Right forelimb (tissue), 1 donor: ENCODE results near the gene IGLL1.
"Not testable (repeated sequence)": the region's sequence is repeated elsewhere in the genome, so short reads cannot be mapped to it uniquely, and the experiment has no call there.

Experiments
- DNase-seq: peaks from one replicate; pipeline ENCODE4 v3.0.0-alpha.2; 2018

IGLL1 gene

DNA sequence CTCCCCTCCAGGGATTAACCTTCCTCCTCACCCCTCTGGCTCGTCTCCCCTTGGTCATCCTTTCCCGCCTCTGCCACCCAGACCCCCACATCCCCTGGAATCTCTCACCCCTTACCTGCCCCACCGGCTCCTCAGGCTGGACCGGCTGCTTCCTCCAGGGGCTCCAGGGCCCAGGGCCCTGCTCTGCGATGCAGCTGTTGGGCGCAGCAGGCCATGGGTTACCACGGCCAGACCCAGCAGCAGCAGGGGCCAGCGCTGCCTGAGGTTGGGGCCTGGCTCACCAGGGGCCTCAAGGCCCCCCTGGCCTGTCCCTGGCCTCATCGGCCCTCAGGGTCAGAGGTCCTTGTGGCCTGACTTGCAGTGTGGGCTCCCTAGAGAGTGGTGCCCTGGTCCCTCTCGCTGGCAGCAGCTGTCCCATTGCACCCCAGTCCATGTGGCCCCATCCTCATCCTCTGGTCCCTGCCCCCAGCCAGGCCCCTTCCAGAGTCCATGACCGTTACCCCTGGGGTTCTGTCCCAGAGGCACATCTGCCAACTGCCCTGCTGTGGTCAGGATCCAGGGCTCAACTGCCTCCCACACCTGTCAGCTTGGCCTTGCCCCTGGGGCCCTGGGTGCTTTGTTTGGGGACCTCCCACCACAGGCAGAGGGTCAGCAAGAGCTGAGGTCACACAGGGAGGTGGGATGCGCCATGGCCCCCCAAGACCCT is at the start of gene IGLL1:
IGLL1 (minus strand) TSS at position 421 of the 706 bp plus-strand sequence; CDS start at position 321, 100 bp downstream.
- no peak for DNase-seq

DNA sequence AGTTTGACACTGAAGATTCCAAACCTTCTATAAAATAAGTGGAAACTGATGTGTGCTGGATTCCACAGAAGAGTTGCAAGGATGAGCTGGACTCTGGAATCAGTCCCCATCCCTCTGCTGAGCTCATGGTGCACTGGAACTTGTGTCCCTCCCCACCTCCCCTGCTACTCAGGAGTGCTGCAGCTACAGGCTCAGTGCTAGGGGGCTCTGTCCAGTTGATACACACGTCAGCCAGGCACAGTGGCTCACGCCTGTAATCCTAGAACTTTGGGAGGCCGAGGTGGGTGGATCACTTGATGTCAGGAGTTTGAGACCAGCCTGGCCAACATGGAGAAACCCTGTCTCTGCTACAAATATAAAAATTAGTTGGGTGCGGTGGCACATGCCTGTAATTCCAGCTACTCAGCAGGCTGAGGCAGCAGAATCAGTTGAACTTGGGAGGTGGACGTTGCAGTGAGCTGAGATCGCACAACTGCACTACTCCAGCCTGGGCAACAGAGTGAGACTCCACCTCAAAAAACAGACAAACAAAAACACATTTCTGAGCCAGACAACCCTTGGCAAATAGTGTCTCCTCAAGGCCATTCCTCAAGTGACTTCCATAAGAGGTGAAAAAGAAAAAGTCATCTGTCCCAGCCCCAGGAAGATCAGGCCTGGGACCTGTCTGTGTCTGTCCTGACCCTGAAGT is 48.1 kb upstream of the IGLL1 start:
- not testable (repeated sequence) for DNase-seq

DNA sequence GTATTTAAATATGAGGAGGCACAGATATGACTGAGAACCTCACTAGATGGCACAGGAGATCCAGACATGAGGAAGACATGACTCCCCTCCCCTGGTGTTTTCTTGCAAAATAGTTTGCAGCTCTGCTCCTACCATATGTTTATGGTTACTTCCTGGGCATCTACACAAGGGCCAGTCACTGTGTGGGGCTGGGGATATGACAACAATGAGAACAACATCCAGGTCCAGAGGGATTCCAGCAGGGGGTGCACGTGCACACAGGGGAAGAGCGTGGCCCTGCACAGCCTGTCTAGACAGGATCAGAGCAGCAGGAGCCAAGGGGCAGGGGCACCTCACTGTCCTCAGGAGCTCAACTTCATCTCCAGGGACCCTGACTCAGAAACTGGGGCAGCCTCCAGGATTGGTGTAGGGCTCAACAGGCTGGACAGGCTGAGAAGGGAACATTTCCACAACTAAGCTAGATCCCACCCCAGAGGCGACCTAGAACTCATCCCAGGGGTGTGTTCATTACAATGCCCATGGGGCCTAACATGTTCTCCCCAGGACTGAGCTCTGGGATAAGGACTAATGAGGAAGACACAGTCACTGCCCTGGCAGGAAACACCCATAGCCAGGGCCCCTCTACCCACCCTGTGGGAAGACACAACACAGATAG is 47.4 kb upstream of the IGLL1 start:
- not testable (repeated sequence) for DNase-seq

DNA sequence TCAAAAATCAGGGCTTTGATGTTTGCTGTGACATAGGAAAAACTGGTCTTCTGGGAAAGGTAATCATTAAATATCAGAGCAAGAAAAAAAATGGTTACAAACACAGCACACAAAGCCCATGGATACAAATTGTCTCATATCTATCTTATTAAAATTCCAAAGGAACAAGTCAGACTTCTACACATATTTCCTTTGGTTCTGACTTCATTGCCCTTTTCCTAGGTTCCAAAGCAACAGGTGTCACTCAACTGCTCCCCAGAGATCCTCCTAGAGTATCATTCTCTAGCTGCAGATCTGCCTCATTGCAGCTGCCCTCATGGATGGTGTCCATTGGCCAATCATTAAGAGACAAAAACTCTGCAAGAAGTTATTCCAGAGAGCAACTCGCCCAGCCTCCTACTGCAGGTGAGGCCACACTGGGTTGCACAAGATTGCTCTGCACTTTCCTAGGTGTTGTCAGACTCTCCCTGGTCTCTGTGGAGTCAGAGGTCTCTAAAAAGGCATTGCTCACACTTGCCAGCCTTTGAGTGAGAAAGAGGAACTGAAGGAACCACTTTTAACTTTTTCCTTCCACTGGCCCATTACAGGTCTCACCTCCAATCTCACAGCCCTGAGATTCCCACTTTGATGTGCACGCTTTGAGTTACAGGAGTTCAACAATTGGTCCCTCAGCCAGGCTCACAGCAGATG is 46.3 kb upstream of the IGLL1 start:
- DNase-seq = no peak

DNA sequence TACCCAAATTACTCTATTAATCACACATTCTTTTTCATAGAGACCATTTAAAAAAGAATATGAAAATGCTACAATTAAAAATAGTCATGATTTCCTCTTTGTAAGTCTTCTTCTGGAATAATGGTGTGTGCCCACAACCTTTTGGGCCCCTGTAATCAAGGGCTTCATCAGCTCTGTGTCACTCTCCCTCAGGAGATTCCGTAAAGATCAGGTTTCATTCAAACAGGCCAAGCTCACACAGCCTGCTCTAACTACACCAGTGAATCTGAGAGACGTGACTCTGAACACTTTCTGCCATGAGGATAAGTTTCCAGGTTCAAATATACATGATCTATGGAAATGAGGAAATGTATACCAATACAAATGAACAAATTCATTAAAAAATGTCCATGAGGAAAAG is 42.5 kb upstream of the IGLL1 start:
- DNase-seq = no peak

DNA sequence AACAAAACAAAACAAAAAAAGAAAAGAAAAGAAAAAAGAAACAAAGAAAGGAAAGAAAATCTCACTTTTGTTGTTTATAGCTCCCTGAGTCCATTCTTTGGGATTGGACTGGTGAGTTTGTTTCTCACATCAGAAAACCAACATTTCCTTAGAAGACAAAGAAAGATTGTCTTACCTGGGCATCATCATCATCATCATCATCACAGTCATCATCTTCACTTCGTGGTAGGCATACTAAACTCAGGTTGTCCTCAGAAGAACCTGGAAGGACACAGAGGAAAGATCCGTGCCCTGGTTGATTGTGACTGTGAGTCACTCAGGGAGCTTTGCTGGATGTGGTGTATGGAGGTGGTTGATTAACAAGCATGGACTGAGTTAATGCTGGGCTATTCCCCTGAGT is 41.8 kb upstream of the IGLL1 start:
- not testable (repeated sequence) for DNase-seq

DNA sequence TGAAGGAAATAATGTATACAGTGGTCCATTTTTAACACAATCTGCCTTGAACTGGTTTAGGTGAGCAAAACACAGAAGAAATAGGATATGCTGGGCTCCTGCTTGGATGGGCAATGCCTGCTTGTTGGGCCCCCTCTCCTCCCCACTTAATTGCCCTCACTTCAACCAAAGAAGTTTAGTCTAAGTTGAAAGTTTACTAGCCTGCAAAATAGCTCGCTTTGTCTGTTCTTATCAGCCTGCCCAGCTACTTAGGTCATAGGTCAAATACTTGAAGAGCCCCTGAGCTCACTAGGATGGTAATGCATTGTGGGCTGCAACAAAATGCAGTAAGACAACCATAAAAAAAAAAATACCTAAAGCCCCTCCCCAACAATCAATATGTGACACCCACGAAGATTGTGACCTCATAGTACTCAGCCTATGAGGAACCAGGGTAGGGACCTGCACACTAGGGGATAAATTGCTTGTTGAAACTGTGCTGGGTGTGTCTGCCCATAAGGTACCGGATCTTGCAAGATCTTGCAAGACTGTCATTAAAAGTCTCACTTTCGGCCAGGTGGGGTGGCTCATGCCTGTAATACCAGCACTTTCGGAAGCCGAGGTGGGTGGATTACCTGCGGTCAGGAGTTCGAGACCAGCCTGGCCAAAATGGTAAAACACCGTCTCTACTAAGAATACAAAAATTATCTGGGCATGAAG is 41.1 kb upstream of the IGLL1 start:
- DNase-seq = no peak

DNA sequence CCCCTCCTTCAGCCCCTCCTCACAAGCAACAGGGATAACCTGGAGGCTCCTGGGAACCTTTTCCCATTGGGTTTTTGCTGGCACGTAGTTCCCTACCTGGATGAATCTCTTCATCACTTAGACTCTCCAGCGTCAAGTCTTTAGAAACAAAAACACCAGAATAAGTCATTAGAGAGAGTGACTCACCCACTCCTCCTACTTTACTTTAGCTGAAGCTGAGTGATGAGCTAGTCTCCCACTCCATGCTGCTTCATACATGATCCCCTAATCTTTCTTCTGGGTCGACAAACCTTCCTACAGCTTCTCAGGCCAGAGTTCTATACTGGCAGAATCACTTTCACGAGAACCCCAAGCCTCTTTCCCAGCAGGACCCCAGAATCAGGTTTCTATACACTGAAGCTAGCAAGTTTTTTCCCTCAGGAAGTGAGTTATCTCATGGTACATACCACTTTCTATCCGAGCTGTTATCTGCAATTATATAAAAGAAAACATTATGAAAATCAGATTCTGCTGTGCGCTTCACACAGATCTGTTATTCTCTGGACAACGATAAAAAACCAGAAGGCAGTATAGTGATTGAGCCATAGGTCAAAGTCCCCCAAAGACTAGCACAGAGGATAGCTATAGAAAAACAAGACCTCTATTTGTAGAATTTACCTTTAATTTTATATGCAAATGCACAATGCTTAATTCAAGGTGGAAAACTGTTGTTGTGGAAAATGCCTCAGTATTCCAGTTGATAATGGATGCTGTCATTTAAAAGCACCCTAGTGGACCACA is 33.3 kb upstream of the IGLL1 start:
- no peak for DNase-seq

DNA sequence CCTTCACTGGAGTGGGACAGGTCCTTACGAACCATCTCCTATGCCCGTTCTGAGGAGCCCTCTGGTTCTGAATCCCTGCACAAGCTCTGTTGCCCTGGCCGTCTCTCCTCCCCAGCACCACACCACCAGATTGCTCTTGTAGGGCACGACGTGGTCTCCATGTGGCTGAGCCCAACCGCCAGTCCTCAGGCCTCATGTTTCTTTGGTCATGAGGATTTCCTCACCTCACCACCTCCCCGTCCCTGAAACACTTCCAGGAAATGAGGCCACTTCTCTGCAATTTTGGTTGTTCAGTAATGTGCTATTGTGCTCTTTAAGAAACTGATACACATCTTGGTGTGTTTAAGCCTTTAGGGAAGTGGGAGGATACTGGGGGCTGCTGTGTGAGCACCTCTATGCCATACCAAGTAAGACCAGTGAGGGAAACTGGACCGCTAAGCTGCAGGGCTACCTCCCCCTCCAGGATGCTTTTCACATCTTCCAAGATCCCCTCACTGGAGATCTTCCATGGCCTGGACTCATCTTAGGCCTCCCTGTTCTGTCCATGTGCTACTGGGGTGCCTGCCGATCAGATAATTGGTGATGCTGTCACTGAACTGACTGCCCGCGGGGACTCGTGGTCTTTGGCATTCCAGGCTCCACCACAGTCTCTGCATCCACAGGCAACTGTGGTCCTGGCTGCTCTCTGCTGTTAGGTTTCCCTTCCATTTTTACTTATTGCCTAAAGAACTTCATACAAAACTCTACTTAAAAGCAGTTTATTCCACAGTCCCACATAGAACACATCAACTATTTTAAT is 30.1 kb upstream of the IGLL1 start:
- no peak for DNase-seq

DNA sequence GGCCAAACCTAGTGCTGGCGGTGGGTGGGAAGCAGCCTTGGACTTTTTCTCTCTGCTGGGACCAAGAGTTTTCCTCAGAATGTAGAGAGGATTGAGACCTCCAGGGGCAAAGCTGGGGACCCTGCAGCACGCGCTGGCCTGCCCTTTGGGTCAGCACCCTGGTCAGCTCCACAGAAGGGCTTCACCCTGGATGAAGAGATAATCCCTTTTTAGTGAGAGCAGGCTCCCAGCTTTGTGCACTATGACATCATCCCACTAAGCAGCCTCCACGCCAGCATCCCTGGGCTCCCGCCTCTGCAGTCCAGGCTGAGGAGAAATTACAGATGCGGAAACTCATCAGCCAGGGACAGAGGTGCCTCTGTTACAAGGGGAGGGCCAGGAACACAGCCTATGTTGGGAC is 28.5 kb upstream of the IGLL1 start:
- DNase-seq = no peak

DNA sequence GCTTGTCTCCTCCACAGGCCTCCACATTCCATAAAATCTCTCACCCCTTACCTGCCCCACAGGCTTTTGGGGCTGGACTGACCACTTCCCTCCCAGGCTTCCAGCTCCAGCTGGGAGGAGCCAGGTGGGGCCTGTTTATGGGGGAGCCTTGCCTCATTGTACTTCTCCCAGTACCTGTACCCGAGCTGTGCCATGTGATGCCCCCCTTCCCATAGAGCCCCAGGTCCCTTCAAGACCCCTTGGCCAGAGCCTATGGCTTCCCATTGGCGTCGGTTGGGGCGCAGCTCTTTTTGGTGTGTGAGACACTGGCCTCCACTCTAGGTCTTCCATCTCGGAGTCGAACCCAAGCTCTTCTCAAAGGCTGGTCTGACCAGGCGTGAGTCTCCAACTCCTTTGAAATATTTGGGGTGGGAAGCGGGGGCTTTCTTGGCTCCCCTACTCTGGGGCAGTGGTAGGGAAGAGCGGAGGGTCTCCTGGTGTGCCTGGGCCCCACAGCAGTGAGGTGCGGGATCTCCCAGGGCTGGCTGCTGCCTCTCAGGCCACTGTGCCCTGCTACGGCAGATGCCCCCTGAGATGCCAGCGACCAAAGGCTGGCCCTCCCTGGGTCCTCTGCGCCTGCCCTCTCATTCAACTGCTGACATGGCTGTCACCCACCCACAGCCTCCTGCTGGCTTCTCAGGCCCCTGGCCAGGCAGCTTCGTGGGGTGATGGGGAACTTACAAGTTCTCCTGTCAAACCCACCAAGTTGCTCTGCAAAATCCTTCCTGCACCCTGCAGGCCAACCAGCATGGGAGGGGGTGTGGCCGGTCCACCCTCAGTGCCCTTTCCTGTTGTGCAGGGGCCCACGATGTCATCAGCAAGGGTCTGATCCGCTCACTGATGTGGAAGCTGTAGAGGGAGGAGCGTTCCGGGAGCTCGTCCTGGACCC is 26.4 kb upstream of the IGLL1 start:
- no peak for DNase-seq

DNA sequence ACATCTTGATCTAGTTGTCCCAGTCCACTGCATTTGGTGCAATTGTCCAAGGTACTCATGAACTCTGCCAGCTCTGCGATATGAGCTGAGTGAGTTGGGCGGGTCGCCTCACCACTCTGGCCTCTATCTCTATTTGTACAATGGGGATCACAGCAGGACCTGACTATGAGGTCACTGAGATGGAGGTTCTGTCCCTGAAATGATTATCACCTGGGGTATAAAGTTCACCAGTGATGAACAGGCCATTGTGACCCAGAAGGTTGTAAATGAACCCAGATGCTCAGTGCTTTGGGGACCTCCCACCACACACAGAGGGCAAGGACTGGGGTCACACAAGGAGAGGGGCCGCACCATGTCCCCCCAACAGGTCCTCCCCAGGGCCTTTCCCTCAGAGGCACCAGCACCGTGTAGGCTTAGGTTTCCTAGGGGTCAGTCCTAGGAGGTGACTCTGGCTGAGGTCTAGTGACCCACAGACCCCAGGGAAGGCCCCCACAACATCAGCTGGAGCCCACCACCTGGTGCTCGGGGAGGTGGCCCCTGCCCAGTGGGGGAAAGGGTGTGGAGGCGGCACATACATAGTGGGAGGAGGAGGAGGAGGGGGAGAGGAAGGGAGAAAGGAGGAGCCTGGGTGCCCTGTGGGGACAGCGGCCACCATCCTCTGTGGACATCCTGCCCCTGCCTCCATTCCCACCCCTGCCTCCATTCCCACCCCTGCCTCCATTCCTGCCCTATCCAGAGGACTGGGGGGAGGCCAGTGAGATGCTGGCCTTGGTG is 25.0 kb upstream of the IGLL1 start:
- DNase-seq = no peak

DNA sequence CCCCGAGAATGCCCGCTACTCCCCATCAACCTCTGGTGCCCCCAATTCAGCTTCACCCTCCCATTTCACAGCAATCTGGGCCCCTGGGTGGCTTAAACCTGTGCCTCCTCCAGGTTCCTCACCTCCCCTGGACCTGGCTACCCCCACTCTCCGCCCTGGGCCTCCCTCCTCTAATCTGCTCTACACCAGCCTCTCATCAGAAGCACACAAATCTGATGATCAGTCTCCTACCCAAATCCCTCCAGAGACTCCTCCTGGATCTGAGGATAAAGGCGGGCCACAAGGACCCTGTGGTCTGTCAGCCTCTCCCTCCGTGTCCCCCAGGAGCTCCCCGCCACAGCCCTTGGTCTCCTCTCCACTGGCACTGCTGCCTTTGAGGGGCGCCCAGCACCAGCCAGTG is 23.2 kb upstream of the IGLL1 start:
- no peak for DNase-seq

DNA sequence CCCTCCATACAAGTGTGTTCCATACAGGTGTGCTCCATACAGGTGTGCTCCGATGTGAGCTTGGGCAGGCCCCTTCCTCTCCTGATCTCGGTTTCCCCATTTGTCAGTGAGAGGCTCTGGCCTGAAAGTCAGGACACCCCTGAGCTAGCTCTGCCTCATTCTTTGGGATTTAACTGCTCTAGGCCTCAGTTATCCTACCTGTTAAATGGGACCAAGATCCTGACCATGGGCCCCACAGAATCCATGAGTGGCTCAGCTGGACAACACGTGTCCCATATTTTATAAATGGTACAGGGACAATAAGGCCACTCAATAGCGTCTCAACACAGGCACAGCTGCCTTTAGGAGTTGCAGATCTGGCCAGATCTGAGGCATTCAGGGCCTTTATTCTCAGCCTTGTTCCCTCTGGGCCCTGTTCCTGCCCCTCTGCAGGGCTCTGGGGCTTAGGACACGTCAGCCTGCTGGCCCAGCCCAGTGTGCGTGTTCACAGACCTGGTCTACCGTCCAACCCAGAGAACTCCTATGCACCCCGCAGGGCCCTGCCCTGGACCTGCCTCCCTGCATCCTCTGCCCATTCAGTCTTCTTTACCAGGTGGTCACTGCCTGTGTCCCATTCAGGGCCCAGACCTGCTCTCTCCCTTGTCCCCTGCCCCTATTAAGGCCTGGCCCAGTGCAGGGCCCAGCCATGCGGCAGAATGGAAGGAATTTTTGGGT is 18.9 kb upstream of the IGLL1 start:
- DNase-seq = no peak

DNA sequence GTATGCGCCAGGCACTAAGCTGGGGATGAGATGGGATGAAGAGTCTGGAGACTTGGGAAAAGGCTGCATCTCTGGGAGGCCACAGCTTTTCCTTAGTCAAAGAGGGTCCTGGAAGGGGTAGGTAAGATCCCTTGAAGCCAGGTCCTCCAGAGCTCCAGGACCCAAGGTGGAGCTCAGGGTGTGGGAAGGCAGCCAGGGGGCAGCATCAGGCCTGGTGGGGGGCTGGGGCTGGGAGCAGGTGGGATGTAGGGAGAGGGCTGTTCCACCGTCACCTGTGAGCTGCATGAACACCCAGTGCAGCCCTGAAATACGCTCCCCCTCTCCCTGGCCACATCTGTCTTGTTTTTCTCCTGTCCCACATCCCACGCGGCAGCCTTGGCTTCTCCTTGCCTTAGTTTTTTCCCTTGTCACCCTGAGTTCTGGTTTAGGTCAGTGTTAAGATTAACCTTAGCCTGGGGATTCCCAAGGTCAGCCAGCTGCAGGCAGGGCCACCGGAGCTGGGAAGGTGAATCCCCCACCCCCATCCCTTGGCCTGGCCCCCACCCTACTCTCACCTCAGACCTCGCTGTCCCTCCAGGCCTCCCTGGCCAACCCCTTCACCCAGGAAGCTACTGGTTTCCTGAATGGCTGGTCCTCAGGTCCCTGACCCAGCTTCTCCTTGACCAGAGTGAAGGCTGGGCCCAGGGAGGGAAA is 17.6 kb upstream of the IGLL1 start:
- not testable (repeated sequence) for DNase-seq

DNA sequence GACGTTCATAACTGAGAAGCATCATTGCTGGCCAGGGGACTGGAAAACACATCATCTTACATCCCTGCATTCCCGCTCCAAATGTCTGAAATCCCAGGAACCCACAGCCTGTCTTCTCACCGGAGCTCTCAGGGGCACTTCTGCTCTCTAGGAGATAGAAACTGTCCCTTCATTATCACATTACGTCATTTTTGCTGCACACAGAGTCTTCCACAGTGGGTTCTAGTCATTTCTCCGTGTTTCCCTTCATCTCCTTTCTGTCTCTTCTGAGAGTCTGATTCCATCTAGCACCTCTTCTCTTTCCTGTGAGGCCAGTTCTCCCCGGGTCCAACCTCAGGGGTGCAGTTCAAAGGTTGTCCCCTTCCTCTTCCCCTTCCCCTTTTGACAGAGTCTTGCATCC is 15.8 kb upstream of the IGLL1 start:
- not testable (repeated sequence) for DNase-seq

DNA sequence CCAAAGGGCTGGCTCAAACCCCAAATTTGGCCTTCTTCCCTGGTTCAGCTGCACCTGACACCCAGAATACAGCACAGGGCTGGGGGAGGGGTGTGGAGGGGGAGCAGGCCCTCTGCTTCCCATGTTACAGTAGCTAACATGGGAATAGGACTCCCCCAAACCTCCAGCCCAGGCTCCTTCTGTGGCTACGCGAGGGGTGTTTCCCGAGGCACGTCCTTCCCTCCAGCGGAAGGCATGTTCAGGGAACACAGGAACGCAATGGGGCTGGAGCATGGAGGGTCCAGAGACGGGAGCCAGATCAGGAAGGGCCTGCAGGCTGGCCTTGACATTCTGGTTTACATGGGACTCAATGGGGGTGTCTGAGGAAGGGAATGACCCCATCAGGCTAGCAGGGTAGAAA is 11.8 kb upstream of the IGLL1 start:
- no peak for DNase-seq
